Measurements from ENCODE around the gene GOLPH3.

Gene GOLPH3

GRCh38 chr5:32170303-32171151, 3.6 kb downstream of the GOLPH3 start:
- no peak for DNase-seq

GRCh38 chr5:32168460-32169033, 5.6 kb downstream of the GOLPH3 start:
- no peak for DNase-seq

- no peak for DNase-seq
These were observed 8.5 kb downstream of the GOLPH3 start for GRCh38 chr5:32165597-32165996.

- no peak for DNase-seq
These were observed 10.3 kb downstream of the GOLPH3 start for GRCh38 chr5:32163785-32164184.

GRCh38 chr5:32163053-32163452, 11.1 kb downstream of the GOLPH3 start:
- no peak for DNase-seq

GRCh38 chr5:32160228-32160627, 13.9 kb downstream of the GOLPH3 start:
- no peak for DNase-seq

- no peak for DNase-seq
These were observed 14.6 kb downstream of the GOLPH3 start for GRCh38 chr5:32159328-32160072.

- no peak for DNase-seq
These were observed 15.5 kb downstream of the GOLPH3 start for GRCh38 chr5:32158679-32158975.

GRCh38 chr5:32157078-32157477, 17.0 kb downstream of the GOLPH3 start:
- no peak for DNase-seq

GRCh38 chr5:32156635-32157034, 17.5 kb downstream of the GOLPH3 start:
- DNase-seq: no peak

GRCh38 chr5:32155211-32155610, 18.9 kb downstream of the GOLPH3 start:
- no peak for DNase-seq

GRCh38 chr5:32153723-32154122, 20.4 kb downstream of the GOLPH3 start:
- no peak for DNase-seq

GRCh38 chr5:32151198-32151597, 22.9 kb downstream of the GOLPH3 start:
- no peak for DNase-seq

- DNase-seq: no peak
These were observed 23.8 kb downstream of the GOLPH3 start for GRCh38 chr5:32150366-32150765.

GRCh38 chr5:32147959-32148358, 26.2 kb downstream of the GOLPH3 start:
- DNase-seq: no peak

GRCh38 chr5:32147236-32147635, 26.9 kb downstream of the GOLPH3 start:
- DNase-seq: no peak

GRCh38 chr5:32145378-32145777, 28.7 kb downstream of the GOLPH3 start:
- no peak for DNase-seq

GRCh38 chr5:32144378-32145207, 29.5 kb downstream of the GOLPH3 start:
- DNase-seq: no peak

GRCh38 chr5:32143617-32144377, 30.3 kb downstream of the GOLPH3 start:
- DNase-seq: no peak

GRCh38 chr5:32138839-32139493, 35.2 kb downstream of the GOLPH3 start:
- DNase-seq: peak in 1 of 2 donors; percentile 16

- no peak for DNase-seq
These were observed 37.8 kb downstream of the GOLPH3 start for GRCh38 chr5:32136342-32136741.

- no peak for DNase-seq
These were observed 39.0 kb downstream of the GOLPH3 start for GRCh38 chr5:32135086-32135485.

All from CD4-positive, alpha-beta T cell treated with Interferon alpha-2 for 1 hour (primary cell).